Endothelial cell of umbilical vein (primary cell): ENCODE results near the gene EHD1. TPM values are rescaled to one million over a fixed set of nuclear protein-coding genes. Genes with fewer than 3 reads are reported as not detected.
A peak's percentile ranks its signal among the peaks of the same experiment; 100 is the strongest.

Experiments
- BruUV-seq: library from RNA; stranded (reverse); fragments of 400-500 nt; replicated peaks from 2 replicates; lab custom pipeline; 2021; lab: Mats Ljungman, UMichigan
- CTCF ChIA-PET: fragments of 300-600, 350-600 bp; sonication (Branson Sonifier 250); formaldehyde crosslinking; loops from one replicate; lab custom pipeline; 2021; ENCODE audit warnings: antibody characterized with exemption, inconsistent platforms; lab: Charles Lee
- POLR2A ChIA-PET: fragments of 300-600, 350-600 bp; sonication (Branson Sonifier 250); formaldehyde crosslinking; loops from one replicate; lab custom pipeline; 2021; ENCODE audit warnings: antibody characterized with exemption, inconsistent platforms; lab: Charles Lee
- DNase-seq: peaks from one replicate; pipeline ENCODE4 v3.0.0-alpha.2; 2011; ENCODE audit warnings: low read depth, low spot score
- FAIRE-seq: peaks from 2 replicates; lab custom pipeline; 2011; peaks lifted over from hg19 to GRCh38; lab: Jason Lieb, UNC
- H2AFZ ChIP-seq: 2 replicates; pipeline ENCODE4 v1.6.0; 2012; ENCODE audit warnings: low read depth, low read length, control low read depth, inconsistent platforms
- H3K27ac ChIP-seq: 2 replicates; pipeline ENCODE4 v1.5.1; 2011; ENCODE audit warnings: low read depth, mild to moderate bottlenecking, control low read depth, low read length, moderate library complexity; ENCODE audit not compliant: insufficient read depth
- H3K27me3 ChIP-seq, 2 experiments: 2 replicates each; pipeline versions ENCODE4 v1.6.0 to v1.6.1; 2011; ENCODE audit warnings: low read length in 2 of 2, mixed read lengths in 1 of 2; ENCODE audit not compliant: control insufficient read depth in 2 of 2, insufficient read depth in 2 of 2
- H3K36me3 ChIP-seq, 2 experiments: 2 replicates in 1 of 2; 3 replicates in 1 of 2; pipeline ENCODE4 v1.5.1; 2011; ENCODE audit warnings: low read length in 2 of 2, mild to moderate bottlenecking in 1 of 2, moderate library complexity in 1 of 2; ENCODE audit not compliant: control insufficient read depth in 2 of 2, insufficient read depth in 2 of 2; ENCODE audit errors: extremely low read depth in 1 of 2
- H3K4me1 ChIP-seq: 3 replicates; pipeline ENCODE4 v1.5.1; 2011; ENCODE audit warnings: mild to moderate bottlenecking, low read length; ENCODE audit not compliant: control insufficient read depth, insufficient read depth; ENCODE audit errors: extremely low read depth
- H3K4me2 ChIP-seq: 2 replicates; pipeline ENCODE4 v1.6.1; 2011; ENCODE audit warnings: low read length, control low read depth, mixed read lengths; ENCODE audit not compliant: insufficient read depth
- H3K4me3 ChIP-seq, 3 experiments: fragments of 200-600 bp in 1 of 3; sonication (generic), shearing (Covaris generic) in 1 of 3; replicated peaks in 1 of 3; 2 replicates each; pipeline ENCODE4 v1.5.1; 2011 to 2016; ENCODE audit warnings: control low read depth in 3 of 3, low read length in 3 of 3, mild to moderate bottlenecking in 2 of 3, inconsistent platforms in 1 of 3, low read depth in 1 of 3, moderate library complexity in 1 of 3; ENCODE audit not compliant: insufficient read depth in 1 of 3
- H3K79me2 ChIP-seq: 2 replicates; pipeline ENCODE4 v1.6.0; 2012; ENCODE audit warnings: low read length, inconsistent platforms; ENCODE audit not compliant: control insufficient read depth, insufficient read depth
- H3K9ac ChIP-seq: replicated peaks from 2 replicates; pipeline ENCODE3; 2011; ENCODE audit warnings: low read length, control low read depth; ENCODE audit not compliant: insufficient read depth; ENCODE audit errors: extremely low read depth
- H3K9me1 ChIP-seq: replicated peaks from 3 replicates; pipeline ENCODE4 v1.6.0; 2011; ENCODE audit warnings: mild to moderate bottlenecking, low read length; ENCODE audit not compliant: control insufficient read depth, insufficient read depth; ENCODE audit errors: extremely low read depth
- H3K9me3 ChIP-seq: replicated peaks from 2 replicates; pipeline ENCODE4 v1.5.1; 2012; ENCODE audit warnings: low read length, inconsistent platforms; ENCODE audit not compliant: control insufficient read depth, insufficient read depth
- H4K20me1 ChIP-seq: replicated peaks from 2 replicates; pipeline ENCODE3; 2011; ENCODE audit warnings: mild to moderate bottlenecking, low read length; ENCODE audit not compliant: control insufficient read depth, insufficient read depth; ENCODE audit errors: extremely low read depth
- EZH2 ChIP-seq: IDR thresholded peaks from 2 replicates; pipeline ENCODE4 v1.6.1; 2012; ENCODE audit warnings: borderline replicate concordance, low read depth, mild to moderate bottlenecking, moderate library complexity, low read length, inconsistent platforms; ENCODE audit not compliant: severe bottlenecking
- FOS ChIP-seq: IDR thresholded peaks from 2 replicates; pipeline ENCODE4 v1.6.1; 2011; ENCODE audit warnings: mild to moderate bottlenecking, low read length, moderate library complexity, borderline replicate concordance; ENCODE audit not compliant: insufficient read depth
- GATA2 ChIP-seq: IDR thresholded peaks from 2 replicates; pipeline ENCODE4 v1.7.0; 2011; ENCODE audit warnings: low read depth, mild to moderate bottlenecking, moderate library complexity, mixed read lengths, low read length; ENCODE audit not compliant: insufficient read length, insufficient read depth
- JUN ChIP-seq: IDR thresholded peaks from 2 replicates; pipeline ENCODE4 v1.6.1; 2011; ENCODE audit warnings: borderline replicate concordance, low read depth; ENCODE audit not compliant: insufficient read length, insufficient read depth
- MYC ChIP-seq: IDR thresholded peaks from one replicate; pipeline ENCODE4 v1.6.1; 2011; ENCODE audit warnings: mild to moderate bottlenecking, low read depth, low read length
- POLR2A ChIP-seq: IDR thresholded peaks from 2 replicates; pipeline ENCODE4 v1.6.1; 2012; ENCODE audit warnings: low read depth, mild to moderate bottlenecking, control low read depth, low read length
- POLR2AphosphoS5 ChIP-seq: IDR thresholded peaks from 2 replicates; pipeline ENCODE4 v1.6.1; 2012; ENCODE audit warnings: low read depth, mild to moderate bottlenecking, control low read depth, low read length, moderate library complexity; ENCODE audit not compliant: insufficient read depth
- dilution Hi-C: fragments of 300-500 bp; cut with MboI; formaldehyde crosslinking; loops from one replicate; pipeline ENCODE4 v1.15.0; 2019; ENCODE audit warnings: low sequenced_read_pairs; ENCODE audit not compliant: extremely low pct_ligation_motif_present
- intact Hi-C: fragments of 100-400 bp; cut with micrococcal nuclease; formaldehyde crosslinking; loops from one replicate; pipeline ENCODE4 v1.10.0; 2022
- polyA plus RNA-seq, 4 experiments: library from polyadenylated mRNA; depleted of rRNA in 3 of 4; stranded (reverse) in 3 of 4; unstranded in 1 of 4; fragments of >200 nt; gene quantifications; 2 replicates each; pipeline versions ENCODE4 v1.2.1 to v1.2.3, GENCODE V29; 2011 to 2012; ENCODE audit warnings: missing spikeins in 1 of 4
- total RNA-seq: library from RNA; stranded (reverse); gene quantifications from 2 replicates; pipeline ENCODE4 v1.2.3, GENCODE V29; 2021
- TF ChIP-seq, protein P1 (sequence below): IDR thresholded peaks from 2 replicates; pipeline ENCODE4 v1.6.1; 2011; ENCODE audit not compliant: insufficient read depth, insufficient read length
- TF ChIP-seq, protein P2 (sequence below), 2 donors: IDR thresholded peaks; 1 replicate in 1 of 2; 2 replicates in 1 of 2; pipeline ENCODE4 v1.5.1; 2011; ENCODE audit warnings: low read length in 2 of 2, mild to moderate bottlenecking in 2 of 2, moderate library complexity in 2 of 2, control low read depth in 1 of 2, inconsistent platforms in 1 of 2, low read depth in 1 of 2; ENCODE audit not compliant: insufficient read depth in 1 of 2; ENCODE audit errors: extremely low read depth in 1 of 2

The EHD1 gene
- total and polyA plus RNA-seq, 2 donors (not counting 3 experiments of a cell fraction or from before 2014, with no cell fraction given): 109 to 136 TPM

DNA sequence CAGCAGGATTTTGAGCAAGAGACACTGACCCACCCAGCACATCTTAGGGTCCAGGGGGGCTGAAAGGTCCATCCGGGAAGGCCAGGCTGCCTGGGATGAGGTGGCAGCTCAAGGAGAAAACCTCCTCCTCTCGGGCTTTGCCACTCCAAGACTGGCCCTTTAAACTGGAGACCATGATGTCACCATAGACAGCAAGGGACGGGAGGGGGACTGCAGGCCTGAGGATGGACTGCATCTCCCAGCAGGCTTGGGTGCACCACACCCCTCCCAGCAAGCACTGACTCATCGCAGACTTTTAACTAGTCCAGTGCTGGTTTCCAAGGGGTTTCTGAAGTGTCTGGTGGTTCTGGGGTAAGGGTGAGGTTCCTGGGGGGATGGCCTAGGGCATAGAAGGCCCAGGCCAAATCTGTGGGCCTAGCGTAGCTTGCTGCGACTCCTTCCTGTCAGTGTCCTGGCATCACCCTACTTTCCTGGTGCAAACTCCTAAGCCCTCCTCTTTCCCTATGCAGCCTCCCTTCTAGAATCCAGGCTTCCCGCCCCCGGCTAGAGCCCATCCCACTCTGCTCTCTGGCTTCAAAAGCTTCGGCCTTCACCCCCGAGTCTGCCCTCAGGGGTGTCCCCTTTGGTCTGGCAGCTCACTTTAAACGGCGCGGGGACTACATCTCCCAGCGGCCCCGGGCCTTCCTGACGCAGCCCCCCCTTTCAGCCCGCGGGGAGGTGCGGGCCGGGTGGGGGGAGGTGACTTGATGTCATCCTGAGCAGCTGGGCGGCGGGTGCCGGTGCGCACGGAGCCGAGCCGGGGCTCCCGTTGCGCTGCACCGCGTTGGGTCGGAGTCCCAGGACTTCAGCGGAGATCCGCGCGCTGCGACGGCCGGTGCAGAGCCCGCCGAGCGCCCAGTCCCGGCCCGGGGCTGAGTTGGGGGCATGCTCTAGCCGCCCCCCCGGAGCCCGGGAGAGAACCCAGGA, 45.8 kb upstream of the EHD1 start, which contains the start of gene PPP2R5B:
TSS of gene PPP2R5B (plus strand) at position 746 of the 966 bp plus-strand sequence. CDS start 1,046 bp downstream, outside the sequence.
- peak within 1 kb of the TSS; percentile 69 for H3K27ac ChIP-seq
- no peaks in the 10 kb centered on the region for H3K79me2 ChIP-seq
- TF ChIP-seq, protein P1, sequence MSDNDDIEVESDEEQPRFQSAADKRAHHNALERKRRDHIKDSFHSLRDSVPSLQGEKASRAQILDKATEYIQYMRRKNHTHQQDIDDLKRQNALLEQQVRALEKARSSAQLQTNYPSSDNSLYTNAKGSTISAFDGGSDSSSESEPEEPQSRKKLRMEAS: no peak
- peak; percentile 86 for TF ChIP-seq JUN
- no peak for TF ChIP-seq EZH2
- TF ChIP-seq POLR2A: peak; percentile 26
- peak; percentile 94 for TF ChIP-seq FOS
- no peak for TF ChIP-seq GATA2
- TF ChIP-seq, protein P2, sequence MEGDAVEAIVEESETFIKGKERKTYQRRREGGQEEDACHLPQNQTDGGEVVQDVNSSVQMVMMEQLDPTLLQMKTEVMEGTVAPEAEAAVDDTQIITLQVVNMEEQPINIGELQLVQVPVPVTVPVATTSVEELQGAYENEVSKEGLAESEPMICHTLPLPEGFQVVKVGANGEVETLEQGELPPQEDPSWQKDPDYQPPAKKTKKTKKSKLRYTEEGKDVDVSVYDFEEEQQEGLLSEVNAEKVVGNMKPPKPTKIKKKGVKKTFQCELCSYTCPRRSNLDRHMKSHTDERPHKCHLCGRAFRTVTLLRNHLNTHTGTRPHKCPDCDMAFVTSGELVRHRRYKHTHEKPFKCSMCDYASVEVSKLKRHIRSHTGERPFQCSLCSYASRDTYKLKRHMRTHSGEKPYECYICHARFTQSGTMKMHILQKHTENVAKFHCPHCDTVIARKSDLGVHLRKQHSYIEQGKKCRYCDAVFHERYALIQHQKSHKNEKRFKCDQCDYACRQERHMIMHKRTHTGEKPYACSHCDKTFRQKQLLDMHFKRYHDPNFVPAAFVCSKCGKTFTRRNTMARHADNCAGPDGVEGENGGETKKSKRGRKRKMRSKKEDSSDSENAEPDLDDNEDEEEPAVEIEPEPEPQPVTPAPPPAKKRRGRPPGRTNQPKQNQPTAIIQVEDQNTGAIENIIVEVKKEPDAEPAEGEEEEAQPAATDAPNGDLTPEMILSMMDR (IDR thresholded peaks at IDR 0.05; ENCODE audit: extremely low read depth in 1 of 2, insufficient read depth in 1 of 2, low read depth in 1 of 2, low read length in 2 of 2): no peak
- peak; percentile 49 for TF ChIP-seq POLR2AphosphoS5
- no peak for TF ChIP-seq MYC
- H3K9ac ChIP-seq: peak within 1 kb of the TSS; percentile 64
- H3K9me1 ChIP-seq: no peaks in the 10 kb centered on the region
- DNase-seq (peak; percentile 91), FAIRE-seq (peak; percentile 99)
- POLR2A ChIA-PET: interaction anchor here (0.6 kb wide), 1 partner anchor 19 kb away, joined by 3 read pairs; no protein-coding TSS in a partner anchor
- peak within 1 kb of the TSS; percentile 75 for H3K4me2 ChIP-seq
- peak within 1 kb of the TSS; percentile 40 to 88 (median 81) for H3K4me3 ChIP-seq
- no peaks in the 10 kb centered on the region for H4K20me1 ChIP-seq
- H3K9me3 ChIP-seq: no peaks in the 10 kb centered on the region
- no TSS peak for BruUV-seq
- CTCF ChIA-PET: interaction anchor here (0.7 to 3.7 kb wide), 5 partner anchors 10 to 90 kb away, joined by 3 to 24 read pairs (median 3); partner anchors contain the start of genes ARL2 and BATF2
- peaks cover 7% of the 10 kb centered on the region for H3K4me1 ChIP-seq
- dilution Hi-C loops (no loop called here), intact Hi-C loops (loop anchor here (2.0 kb wide), 1 partner anchor 73 kb away; the partner anchor contains the start of gene BATF2)
- H3K27me3 ChIP-seq: no peaks in the 10 kb centered on the region
- H3K36me3 ChIP-seq: peaks cover 0 to 6% of the 10 kb centered on the region in 2 experiments
- H2AFZ ChIP-seq: peak within 1 kb of the TSS; percentile 95
